Measurements from ENCODE around the gene TCF21. TPM values are rescaled to one million over a fixed set of nuclear protein-coding genes. Genes with fewer than 3 reads are reported as not detected.

TCF21 gene
- not detected in 2 replicates for total RNA-seq

GRCh38 chr6:133888929-133889556, at the start of gene TCF21:
Gene TCF21, plus strand, starts transcription at chr6:133889113. Its CDS starts 285 bp downstream, at chr6:133889398.

Other genes starting within 250 kb of the TCF21 start
- 31.5 and 34.7 TPM in 2 replicates for gene TBPL1, start 64.1 kb downstream of the TCF21 start, total RNA-seq
- 0.66 and 0.86 TPM in 2 replicates for gene SLC2A12, start 163.5 kb downstream of the TCF21 start, total RNA-seq

All from thoracic aorta endothelial cell (primary cell).